ENCODE measurements around the gene ZNF280A.

Gene ZNF280A

DNA sequence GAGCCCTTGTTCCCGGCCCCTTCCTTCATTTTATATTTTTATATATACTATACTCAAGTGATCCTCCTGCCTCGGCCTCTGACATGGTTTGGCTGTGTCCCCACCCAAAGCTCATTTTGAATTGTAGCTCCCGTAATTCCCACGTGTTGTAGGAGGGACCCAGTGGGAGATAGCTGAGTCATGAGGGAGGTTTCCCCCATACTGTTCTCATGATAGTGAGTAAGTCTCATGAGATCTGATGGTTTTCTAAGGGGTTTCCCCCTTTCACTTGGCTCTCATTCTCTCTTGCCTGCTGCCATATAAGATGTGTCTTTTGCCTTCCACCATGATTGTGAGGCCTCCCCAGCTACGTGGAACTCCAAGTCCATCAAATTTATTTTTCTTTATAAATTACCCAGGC, 7.2 kb upstream of the ZNF280A start:
- no peaks in the 10 kb centered on the region for H3K27me3 ChIP-seq (ENCODE audit: insufficient read depth, poor library complexity, severe bottlenecking)
- TF ChIP-seq, protein P1, sequence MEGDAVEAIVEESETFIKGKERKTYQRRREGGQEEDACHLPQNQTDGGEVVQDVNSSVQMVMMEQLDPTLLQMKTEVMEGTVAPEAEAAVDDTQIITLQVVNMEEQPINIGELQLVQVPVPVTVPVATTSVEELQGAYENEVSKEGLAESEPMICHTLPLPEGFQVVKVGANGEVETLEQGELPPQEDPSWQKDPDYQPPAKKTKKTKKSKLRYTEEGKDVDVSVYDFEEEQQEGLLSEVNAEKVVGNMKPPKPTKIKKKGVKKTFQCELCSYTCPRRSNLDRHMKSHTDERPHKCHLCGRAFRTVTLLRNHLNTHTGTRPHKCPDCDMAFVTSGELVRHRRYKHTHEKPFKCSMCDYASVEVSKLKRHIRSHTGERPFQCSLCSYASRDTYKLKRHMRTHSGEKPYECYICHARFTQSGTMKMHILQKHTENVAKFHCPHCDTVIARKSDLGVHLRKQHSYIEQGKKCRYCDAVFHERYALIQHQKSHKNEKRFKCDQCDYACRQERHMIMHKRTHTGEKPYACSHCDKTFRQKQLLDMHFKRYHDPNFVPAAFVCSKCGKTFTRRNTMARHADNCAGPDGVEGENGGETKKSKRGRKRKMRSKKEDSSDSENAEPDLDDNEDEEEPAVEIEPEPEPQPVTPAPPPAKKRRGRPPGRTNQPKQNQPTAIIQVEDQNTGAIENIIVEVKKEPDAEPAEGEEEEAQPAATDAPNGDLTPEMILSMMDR (IDR thresholded peaks at IDR 0.05; ENCODE audit: insufficient read depth, low read length) = no peak
- no peak for TF ChIP-seq SPI1 (IDR thresholded peaks at IDR 0.05; ENCODE audit: borderline replicate concordance, low read depth)
- TF ChIP-seq POLR2AphosphoS5 (IDR thresholded peaks at IDR 0.05; ENCODE audit: low read depth) = no peak
- TF ChIP-seq, protein P2, sequence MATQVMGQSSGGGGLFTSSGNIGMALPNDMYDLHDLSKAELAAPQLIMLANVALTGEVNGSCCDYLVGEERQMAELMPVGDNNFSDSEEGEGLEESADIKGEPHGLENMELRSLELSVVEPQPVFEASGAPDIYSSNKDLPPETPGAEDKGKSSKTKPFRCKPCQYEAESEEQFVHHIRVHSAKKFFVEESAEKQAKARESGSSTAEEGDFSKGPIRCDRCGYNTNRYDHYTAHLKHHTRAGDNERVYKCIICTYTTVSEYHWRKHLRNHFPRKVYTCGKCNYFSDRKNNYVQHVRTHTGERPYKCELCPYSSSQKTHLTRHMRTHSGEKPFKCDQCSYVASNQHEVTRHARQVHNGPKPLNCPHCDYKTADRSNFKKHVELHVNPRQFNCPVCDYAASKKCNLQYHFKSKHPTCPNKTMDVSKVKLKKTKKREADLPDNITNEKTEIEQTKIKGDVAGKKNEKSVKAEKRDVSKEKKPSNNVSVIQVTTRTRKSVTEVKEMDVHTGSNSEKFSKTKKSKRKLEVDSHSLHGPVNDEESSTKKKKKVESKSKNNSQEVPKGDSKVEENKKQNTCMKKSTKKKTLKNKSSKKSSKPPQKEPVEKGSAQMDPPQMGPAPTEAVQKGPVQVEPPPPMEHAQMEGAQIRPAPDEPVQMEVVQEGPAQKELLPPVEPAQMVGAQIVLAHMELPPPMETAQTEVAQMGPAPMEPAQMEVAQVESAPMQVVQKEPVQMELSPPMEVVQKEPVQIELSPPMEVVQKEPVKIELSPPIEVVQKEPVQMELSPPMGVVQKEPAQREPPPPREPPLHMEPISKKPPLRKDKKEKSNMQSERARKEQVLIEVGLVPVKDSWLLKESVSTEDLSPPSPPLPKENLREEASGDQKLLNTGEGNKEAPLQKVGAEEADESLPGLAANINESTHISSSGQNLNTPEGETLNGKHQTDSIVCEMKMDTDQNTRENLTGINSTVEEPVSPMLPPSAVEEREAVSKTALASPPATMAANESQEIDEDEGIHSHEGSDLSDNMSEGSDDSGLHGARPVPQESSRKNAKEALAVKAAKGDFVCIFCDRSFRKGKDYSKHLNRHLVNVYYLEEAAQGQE (IDR thresholded peaks at IDR 0.05; ENCODE audit: insufficient replicate concordance, low read depth) = no peak
- no peak for TF ChIP-seq GABPA (IDR thresholded peaks at IDR 0.05; ENCODE audit: low read depth)
- no peak for DNase-seq (ENCODE audit: low read depth in 1 of 2, low spot score in 1 of 2)

DNA sequence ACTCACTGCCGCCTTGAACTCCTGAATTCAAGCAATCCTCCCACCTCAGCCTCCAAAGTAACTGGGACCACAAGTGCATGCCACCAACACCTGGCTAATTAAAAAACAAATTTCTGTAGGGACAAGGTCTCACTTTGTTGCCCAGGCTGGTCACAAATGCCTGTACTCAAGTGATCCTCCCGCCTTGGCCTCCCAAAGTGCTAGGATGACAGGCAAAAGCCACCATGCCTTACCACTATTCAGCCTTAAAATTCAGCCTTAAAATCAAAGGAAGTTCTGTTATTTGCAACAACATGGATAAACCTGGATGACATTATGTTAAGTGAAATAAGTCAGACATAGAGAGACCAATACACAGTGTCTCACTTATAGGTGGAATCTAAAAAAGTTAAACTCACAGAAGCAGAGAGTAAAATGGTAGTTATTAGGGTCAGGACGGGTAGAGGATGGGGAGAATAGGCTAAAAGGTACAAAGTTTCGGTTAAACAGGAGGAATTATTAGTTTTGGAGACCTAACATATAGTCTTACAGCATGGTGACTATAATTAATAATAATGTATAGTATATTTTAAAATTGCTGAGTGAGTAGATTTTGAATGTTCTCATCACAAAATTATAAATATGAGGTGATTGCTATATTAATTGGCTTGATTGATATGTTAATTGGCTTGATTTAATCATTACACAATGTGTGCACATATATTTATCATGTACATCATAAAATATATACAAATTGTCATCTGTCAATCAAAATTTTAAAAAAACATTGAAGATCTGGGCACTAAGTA, 6.2 kb upstream of the ZNF280A start:
- TF ChIP-seq, protein P1 (IDR thresholded peaks at IDR 0.05; ENCODE audit: insufficient read depth, low read length) = no peak
- TF ChIP-seq SPI1 (IDR thresholded peaks at IDR 0.05; ENCODE audit: borderline replicate concordance, low read depth) (no peak), GABPA (IDR thresholded peaks at IDR 0.05; ENCODE audit: low read depth) (no peak), POLR2AphosphoS5 (IDR thresholded peaks at IDR 0.05; ENCODE audit: low read depth) (no peak)
- TF ChIP-seq, protein P2 (IDR thresholded peaks at IDR 0.05; ENCODE audit: insufficient replicate concordance, low read depth) = no peak
- Histone ChIP-seq H3K4me3 (replicated peaks; ENCODE audit: insufficient read depth, low read length) (no peak overlapping the region), H3K27ac (replicated peaks) (no peak overlapping the region), H3K27me3 (ENCODE audit: insufficient read depth, poor library complexity, severe bottlenecking) (no peaks in the 10 kb centered on the region)
- no peak for DNase-seq (ENCODE audit: low read depth in 1 of 2, low spot score in 1 of 2)

More for the DNA sequence above, 7.2 kb upstream of the ZNF280A start:
- no peak overlapping the region for H3K4me3 ChIP-seq (replicated peaks; ENCODE audit: insufficient read depth, low read length)
- H3K27ac ChIP-seq (replicated peaks) = no peak overlapping the region

DNA sequence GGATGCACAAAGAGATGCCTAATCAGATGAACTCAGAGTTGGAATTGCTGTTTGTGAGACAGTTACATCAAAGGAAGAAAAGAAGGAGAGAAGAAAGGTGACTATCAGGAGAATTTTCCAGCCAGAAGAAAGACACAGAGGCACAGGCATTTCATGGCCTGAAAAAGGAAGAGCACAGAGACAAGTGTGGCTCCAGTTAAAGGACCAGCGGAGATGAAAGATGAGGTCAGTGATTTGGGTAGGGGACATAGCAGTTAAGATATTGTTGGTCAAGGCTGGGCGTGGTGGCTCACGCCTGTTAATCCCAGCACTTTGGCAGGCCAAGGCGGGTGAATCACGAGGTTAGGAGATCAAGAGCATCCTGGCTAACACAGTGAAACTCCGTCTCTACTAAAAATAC, 3.4 kb upstream of the ZNF280A start:
- Histone ChIP-seq H3K27me3 (ENCODE audit: insufficient read depth, poor library complexity, severe bottlenecking) (no peaks in the 10 kb centered on the region), H3K4me3 (replicated peaks; ENCODE audit: insufficient read depth, low read length) (no peak overlapping the region), H3K27ac (replicated peaks) (no peak overlapping the region)
- DNase-seq (ENCODE audit: low read depth in 1 of 2, low spot score in 1 of 2) = no peak
- TF ChIP-seq SPI1 (IDR thresholded peaks at IDR 0.05; ENCODE audit: borderline replicate concordance, low read depth) = no peak
- TF ChIP-seq, protein P1 (IDR thresholded peaks at IDR 0.05; ENCODE audit: insufficient read depth, low read length) = no peak
- TF ChIP-seq, protein P2 (IDR thresholded peaks at IDR 0.05; ENCODE audit: insufficient replicate concordance, low read depth) = no peak
- TF ChIP-seq GABPA (IDR thresholded peaks at IDR 0.05; ENCODE audit: low read depth) = no peak
- TF ChIP-seq POLR2AphosphoS5 (IDR thresholded peaks at IDR 0.05; ENCODE audit: low read depth) = no peak

Data from HL-60 (cell line).